ENCODE measurements around the gene CACNB2.

DNA sequence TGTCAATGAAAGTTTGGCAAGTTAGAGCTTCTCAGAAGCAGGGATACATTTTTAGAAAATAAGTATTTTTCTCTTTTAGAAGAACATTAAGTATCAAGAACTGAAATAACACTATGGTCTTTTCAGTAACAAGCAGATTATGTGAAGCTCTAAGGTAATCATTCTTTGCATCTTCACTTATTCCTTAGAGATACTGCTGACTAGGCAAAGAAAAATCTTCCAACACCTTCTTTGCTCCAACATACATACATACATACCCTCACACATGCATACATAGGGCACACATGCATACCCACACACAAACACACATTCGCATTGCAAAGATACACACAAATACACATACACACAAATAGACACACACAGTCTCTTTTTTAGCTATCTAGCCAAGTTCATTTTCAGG lies 37.8 kb upstream of the CACNB2 start:
- TF ChIP-seq, protein P1, sequence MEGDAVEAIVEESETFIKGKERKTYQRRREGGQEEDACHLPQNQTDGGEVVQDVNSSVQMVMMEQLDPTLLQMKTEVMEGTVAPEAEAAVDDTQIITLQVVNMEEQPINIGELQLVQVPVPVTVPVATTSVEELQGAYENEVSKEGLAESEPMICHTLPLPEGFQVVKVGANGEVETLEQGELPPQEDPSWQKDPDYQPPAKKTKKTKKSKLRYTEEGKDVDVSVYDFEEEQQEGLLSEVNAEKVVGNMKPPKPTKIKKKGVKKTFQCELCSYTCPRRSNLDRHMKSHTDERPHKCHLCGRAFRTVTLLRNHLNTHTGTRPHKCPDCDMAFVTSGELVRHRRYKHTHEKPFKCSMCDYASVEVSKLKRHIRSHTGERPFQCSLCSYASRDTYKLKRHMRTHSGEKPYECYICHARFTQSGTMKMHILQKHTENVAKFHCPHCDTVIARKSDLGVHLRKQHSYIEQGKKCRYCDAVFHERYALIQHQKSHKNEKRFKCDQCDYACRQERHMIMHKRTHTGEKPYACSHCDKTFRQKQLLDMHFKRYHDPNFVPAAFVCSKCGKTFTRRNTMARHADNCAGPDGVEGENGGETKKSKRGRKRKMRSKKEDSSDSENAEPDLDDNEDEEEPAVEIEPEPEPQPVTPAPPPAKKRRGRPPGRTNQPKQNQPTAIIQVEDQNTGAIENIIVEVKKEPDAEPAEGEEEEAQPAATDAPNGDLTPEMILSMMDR (IDR thresholded peaks at IDR 0.05; ENCODE audit: low read depth, low read length, poor library complexity, severe bottlenecking) = no peak
- TF ChIP-seq EZH2phosphoT487 (IDR thresholded peaks at IDR 0.05; ENCODE audit: borderline replicate concordance, low read length) = no peak

All from DOHH2 (cell line).